Gastroesophageal sphincter (tissue), 3 donors: ENCODE measurements around the gene EWSR1.

ENCODE experiments used
- POLR2A ChIP-seq, 2 donors: fragments of 450-650 bp; IDR thresholded peaks; one replicate each; pipeline ENCODE4 v1.6.1; 2017; ENCODE audit warnings: antibody characterized with exemption in 2 of 2, mild to moderate bottlenecking in 2 of 2, moderate library complexity in 1 of 2
- TF ChIP-seq, protein P1 (sequence below), 4 experiments: fragments of 200-600 bp in 2 of 4; fragments of 450-650 bp in 2 of 4; sonication (generic) in 1 of 4; IDR thresholded peaks; one replicate each; pipeline ENCODE4 v1.5.1; 2017 to 2019; ENCODE audit warnings: antibody characterized with exemption in 4 of 4, mild to moderate bottlenecking in 2 of 4, moderate library complexity in 2 of 4

DNA sequence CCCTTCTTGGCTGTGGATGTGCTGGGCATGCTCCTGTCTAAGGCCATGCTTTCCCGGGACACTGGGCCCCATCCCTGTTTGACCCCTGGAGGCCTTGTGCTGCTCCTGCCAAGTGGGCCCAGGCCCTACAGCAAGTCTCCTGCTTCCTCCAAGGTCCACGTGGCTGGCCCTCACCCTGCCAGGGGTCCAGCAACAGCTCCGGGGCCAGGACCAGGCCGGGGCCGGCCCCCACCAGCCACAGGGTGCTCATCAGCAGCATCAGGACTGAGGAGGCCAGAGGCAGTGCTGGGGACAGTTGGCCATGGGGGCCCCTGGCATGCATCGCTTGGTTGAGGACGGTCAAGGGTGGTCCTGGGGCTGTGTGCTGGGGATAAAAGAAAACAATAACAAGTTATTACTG, 2.8 kb upstream of the EWSR1 start:
- TF ChIP-seq, protein P1, sequence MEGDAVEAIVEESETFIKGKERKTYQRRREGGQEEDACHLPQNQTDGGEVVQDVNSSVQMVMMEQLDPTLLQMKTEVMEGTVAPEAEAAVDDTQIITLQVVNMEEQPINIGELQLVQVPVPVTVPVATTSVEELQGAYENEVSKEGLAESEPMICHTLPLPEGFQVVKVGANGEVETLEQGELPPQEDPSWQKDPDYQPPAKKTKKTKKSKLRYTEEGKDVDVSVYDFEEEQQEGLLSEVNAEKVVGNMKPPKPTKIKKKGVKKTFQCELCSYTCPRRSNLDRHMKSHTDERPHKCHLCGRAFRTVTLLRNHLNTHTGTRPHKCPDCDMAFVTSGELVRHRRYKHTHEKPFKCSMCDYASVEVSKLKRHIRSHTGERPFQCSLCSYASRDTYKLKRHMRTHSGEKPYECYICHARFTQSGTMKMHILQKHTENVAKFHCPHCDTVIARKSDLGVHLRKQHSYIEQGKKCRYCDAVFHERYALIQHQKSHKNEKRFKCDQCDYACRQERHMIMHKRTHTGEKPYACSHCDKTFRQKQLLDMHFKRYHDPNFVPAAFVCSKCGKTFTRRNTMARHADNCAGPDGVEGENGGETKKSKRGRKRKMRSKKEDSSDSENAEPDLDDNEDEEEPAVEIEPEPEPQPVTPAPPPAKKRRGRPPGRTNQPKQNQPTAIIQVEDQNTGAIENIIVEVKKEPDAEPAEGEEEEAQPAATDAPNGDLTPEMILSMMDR (IDR thresholded peaks at IDR 0.05): no peak
- no peak for TF ChIP-seq POLR2A (IDR thresholded peaks at IDR 0.05)
